Spleen (tissue), 3 donors: ENCODE data around the gene STRN4.

Experiments
- POLR2A ChIP-seq, 3 donors: fragments of 450-650 bp; IDR thresholded peaks; one replicate each; pipeline ENCODE4 v1.5.1; 2017; ENCODE audit warnings: antibody characterized with exemption in 3 of 3, mild to moderate bottlenecking in 1 of 3
- POLR2AphosphoS5 ChIP-seq, 3 donors: sonication (generic); formaldehyde crosslinking; IDR thresholded peaks; one replicate each; pipeline ENCODE4 v1.5.1; 2017; ENCODE audit warnings: antibody characterized with exemption in 3 of 3

DNA sequence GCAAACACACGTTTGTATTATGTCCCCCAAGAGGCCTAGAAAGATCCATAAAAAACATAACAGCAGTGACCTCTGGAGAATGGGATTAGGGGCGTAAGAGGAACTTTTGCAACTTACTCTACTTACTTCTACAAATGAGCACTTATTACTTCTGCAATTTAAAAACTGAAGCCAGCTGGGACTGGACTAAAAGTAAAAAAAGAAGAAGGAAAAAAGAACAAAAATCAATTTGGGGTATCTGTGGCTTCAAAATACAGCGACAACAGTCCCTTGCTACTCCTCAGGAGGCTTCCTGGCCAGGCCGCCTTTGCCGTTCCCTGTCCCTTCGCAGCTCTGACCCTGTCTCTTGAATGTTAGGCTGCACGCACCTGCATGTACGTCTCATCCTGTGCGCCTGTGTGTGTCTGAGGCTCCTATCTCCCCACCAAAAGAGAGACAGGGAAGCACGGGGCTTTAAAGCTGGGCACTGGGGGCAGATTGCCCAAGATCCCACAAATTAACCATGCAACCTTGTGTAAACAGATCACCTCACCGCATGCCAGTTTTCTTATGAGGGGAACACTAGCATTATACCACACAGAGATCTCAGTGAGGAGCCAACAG, 12.5 kb downstream of the STRN4 start:
- no peak for TF ChIP-seq POLR2AphosphoS5 (IDR thresholded peaks at IDR 0.05)
- TF ChIP-seq POLR2A (IDR thresholded peaks at IDR 0.05), result no peak
